ENCODE measurements around the gene DPYD. TPM values are rescaled to one million over a fixed set of nuclear protein-coding genes. Genes with fewer than 3 reads are reported as not detected.

Gene DPYD
- total and polyA plus RNA-seq, 9 of the 15 experiments (the other 6 are each of a cell fraction or from before 2014, with no cell fraction given): 0.03 to 0.25 (median 0.08) TPM; not detected in 2

- Histone ChIP-seq H3K4me1 (replicated peaks in 1 of 2; ENCODE audit: control insufficient read depth in 2 of 2, insufficient read depth in 2 of 2, low read length in 2 of 2) (no peaks in the 10 kb centered on the region), H3K9me3 (replicated peaks; ENCODE audit: control insufficient read depth, insufficient read depth, low read depth, low read length) (no peaks in the 10 kb centered on the region), H4K20me1 (replicated peaks; ENCODE audit: control insufficient read depth, insufficient read depth, low read length) (no peaks in the 10 kb centered on the region), H3K79me2 (ENCODE audit: control insufficient read depth, insufficient read depth, low read length) (no peaks in the 10 kb centered on the region), H3K27me3 (ENCODE audit: control insufficient read depth in 2 of 2, insufficient read depth in 2 of 2, low read length in 2 of 2) (no peaks in the 10 kb centered on the region), H2AFZ (ENCODE audit: low read depth, low read length) (no peak overlapping the region), H3K36me3 (ENCODE audit: control insufficient read depth, insufficient read depth, low read length) (no peaks in the 10 kb centered on the region), H3K9ac (ENCODE audit: insufficient read depth in 1 of 2, low read depth in 2 of 2, low read length in 2 of 2) (no peak overlapping the region), H3K9me1 (ENCODE audit: control insufficient read depth, insufficient read depth, low read length) (no peaks in the 10 kb centered on the region), H3K27ac (ENCODE audit: extremely low read depth, low read depth, low read length) (no peak overlapping the region), H3K4me2 (ENCODE audit: insufficient read depth, low read length) (no peak overlapping the region), H3K4me3 (no peak overlapping the region)
- FAIRE-seq (no peak), ATAC-seq (no peak), DNase-seq (ENCODE audit: extremely low read depth in 1 of 4, low spot score in 3 of 4) (no peak)
- no TSS peak for BruUV-seq (replicated peaks)
- ChIA-PET CTCF (ENCODE audit: low intra/inter-chr PET ratio) (no interaction called here), POLR2A (no interaction called here)
- intact Hi-C loops (cut with micrococcal nuclease) (no loop called here), in situ Hi-C loops (cut with MboI) (no loop called here)
- no peak for TF ChIP-seq MLLT1 (IDR thresholded peaks at IDR 0.05)
- TF ChIP-seq ZFP91 (CRISPR knock-in tag; IDR thresholded peaks at IDR 0.05): no peak
- TF ChIP-seq NFRKB (IDR thresholded peaks at IDR 0.05; ENCODE audit: low read depth): no peak
- TF ChIP-seq CTBP1 (IDR thresholded peaks at IDR 0.05; ENCODE audit: borderline replicate concordance): no peak
- no peak for TF ChIP-seq BRF2 (IDR thresholded peaks at IDR 0.05; ENCODE audit: borderline replicate concordance, insufficient read depth, insufficient read length)
- TF ChIP-seq STAG1 (CRISPR knock-in tag; IDR thresholded peaks at IDR 0.05; ENCODE audit: borderline replicate concordance): no peak
- no peak for TF ChIP-seq COPS2 (conservative IDR thresholded peaks at IDR 0.05)
- no peak for TF ChIP-seq RAD21 (CRISPR knock-in tag; conservative IDR thresholded peaks at IDR 0.05 in 1 of 2, IDR thresholded peaks at IDR 0.05 in 1 of 2)
- no peak for TF ChIP-seq FOXK2 (conservative IDR thresholded peaks at IDR 0.05 in 1 of 2, IDR thresholded peaks at IDR 0.05 in 1 of 2; ENCODE audit: low read depth in 2 of 2)
- TF ChIP-seq AFF1 (IDR thresholded peaks at IDR 0.05; ENCODE audit: low read depth in 1 of 2, partially characterized antibody in 2 of 2): no peak
- no peak for TF ChIP-seq IRF2 (CRISPR knock-in tag; IDR thresholded peaks at IDR 0.05)
- no peak for TF ChIP-seq HMGN3 (IDR thresholded peaks at IDR 0.05; ENCODE audit: borderline replicate concordance, extremely low read depth, insufficient read length, low read depth, low read length)
- TF ChIP-seq ZNF766 (CRISPR knock-in tag; conservative IDR thresholded peaks at IDR 0.05): no peak
- no peak for TF ChIP-seq PHB2 (IDR thresholded peaks at IDR 0.05; ENCODE audit: low read depth)
- no peak for TF ChIP-seq ETV5 (CRISPR knock-in tag; IDR thresholded peaks at IDR 0.05; ENCODE audit: low read depth)
Observed at GRCh38 chr1:97092824-97093223, 828.0 kb downstream of the DPYD start.
